K562 (cell line): ENCODE data around the gene PAX5. TPM values are rescaled to one million over a fixed set of nuclear protein-coding genes. Genes with fewer than 3 reads are reported as not detected.

Experiments used
- ATAC-seq: fragments of 200-7000 bp; cut with Tn5 transposase; 3 replicates; pipeline ENCODE4 v1.9.1; 2020; ENCODE audit warnings: moderate library complexity
- BruUV-seq: library from RNA; stranded (reverse); fragments of 400-500 nt; replicated peaks from 2 replicates; lab custom pipeline; 2021; lab: Mats Ljungman, UMichigan
- CTCF ChIA-PET: fragments of 300-600 bp; formaldehyde crosslinking; extraction: SDS; loops from one replicate; lab custom pipeline; 2021; ENCODE audit warnings: low intra/inter-chr PET ratio; lab: Yijun Ruan, JAX
- POLR2A ChIA-PET: fragments of 300-600, 350-650 bp; sonication (Branson Sonifier 250); formaldehyde crosslinking; extraction: SDS; loops from one replicate; lab custom pipeline; 2021; ENCODE audit warnings: antibody characterized with exemption, inconsistent platforms; lab: Yijun Ruan, JAX
- DNase-seq, 4 experiments: peaks; one replicate each; pipeline versions ENCODE4 v3.0.0 to v3.0.0-alpha.2; 2011 to 2018; ENCODE audit warnings: low spot score in 3 of 4, mixed read lengths in 3 of 4; ENCODE audit errors: extremely low read depth in 1 of 4
- FAIRE-seq: peaks from 2 replicates; lab custom pipeline; 2011; peaks lifted over from hg19 to GRCh38; lab: Jason Lieb, UNC
- H2AFZ ChIP-seq: 2 replicates; pipeline ENCODE4 v1.6.0; 2011; ENCODE audit warnings: low read depth, low read length, control low read depth, inconsistent platforms
- H3K27ac ChIP-seq: fragments of 200-600 bp; 3 replicates; pipeline ENCODE4 v1.8.0; 2011; ENCODE audit warnings: low read depth, mild to moderate bottlenecking, control low read depth, inconsistent platforms, low read length, moderate library complexity, mixed read lengths; ENCODE audit errors: extremely low read depth
- H3K27me3 ChIP-seq, 2 experiments: fragments of 300-600 bp in 1 of 2; 2 replicates in 1 of 2; 3 replicates in 1 of 2; pipeline versions ENCODE4 v1.6.0 to v1.8.0; 2011; ENCODE audit warnings: inconsistent platforms in 2 of 2, low read length in 2 of 2, mild to moderate bottlenecking in 1 of 2, mixed read lengths in 1 of 2, moderate library complexity in 1 of 2; ENCODE audit not compliant: control insufficient read depth in 2 of 2, insufficient read depth in 2 of 2
- H3K36me3 ChIP-seq: fragments of 300-600 bp; 3 replicates; pipeline ENCODE4 v1.8.0; 2011; ENCODE audit warnings: mild to moderate bottlenecking, low read length, inconsistent platforms; ENCODE audit not compliant: control insufficient read depth, insufficient read depth
- H3K4me1 ChIP-seq, 2 experiments: fragments of 200-600 bp in 1 of 2; replicated peaks in 1 of 2; 2 replicates in 1 of 2; 3 replicates in 1 of 2; pipeline versions ENCODE4 v1.5.1 to v1.8.0; 2011; ENCODE audit warnings: inconsistent platforms in 2 of 2, low read length in 2 of 2, mild to moderate bottlenecking in 1 of 2, mixed read lengths in 1 of 2, moderate library complexity in 1 of 2; ENCODE audit not compliant: control insufficient read depth in 2 of 2, insufficient read depth in 2 of 2
- H3K4me2 ChIP-seq: 2 replicates; pipeline ENCODE4 v1.6.1; 2011; ENCODE audit warnings: low read length, control low read depth, inconsistent platforms, mixed read lengths; ENCODE audit not compliant: insufficient read depth
- H3K4me3 ChIP-seq: fragments of 200-600 bp; sonication (generic), shearing (Covaris generic); 2 replicates; pipeline ENCODE4 v1.5.1; 2016; ENCODE audit warnings: control low read depth, inconsistent platforms
- H3K79me2 ChIP-seq: fragments of 200-600 bp; 3 replicates; pipeline ENCODE4 v1.8.0; 2011; ENCODE audit warnings: low read length, inconsistent platforms; ENCODE audit not compliant: control insufficient read depth, insufficient read depth
- H3K9ac ChIP-seq, 2 experiments: 2 replicates each; pipeline versions ENCODE4 v1.6.0 to v1.6.1; 2011; ENCODE audit warnings: low read depth in 2 of 2, low read length in 2 of 2, control low read depth in 1 of 2, inconsistent platforms in 1 of 2, mild to moderate bottlenecking in 1 of 2, mixed read lengths in 1 of 2; ENCODE audit not compliant: insufficient read depth in 1 of 2
- H3K9me1 ChIP-seq: one replicate; pipeline ENCODE4 v1.6.0; 2011; ENCODE audit warnings: inconsistent platforms, mild to moderate bottlenecking, low read length, moderate library complexity; ENCODE audit not compliant: control insufficient read depth, insufficient read depth
- H3K9me3 ChIP-seq: replicated peaks from 2 replicates; pipeline ENCODE4 v1.5.1; 2011; ENCODE audit warnings: low read depth, low read length, inconsistent platforms; ENCODE audit not compliant: control insufficient read depth, insufficient read depth
- H4K20me1 ChIP-seq: replicated peaks from 2 replicates; pipeline ENCODE4 v1.6.1; 2011; ENCODE audit warnings: low read length, inconsistent platforms, mixed read lengths; ENCODE audit not compliant: control insufficient read depth, insufficient read depth
- BCL6 ChIP-seq: fragments of 250-450 bp; sonication (Bioruptor Pico); IDR thresholded peaks from 2 replicates; pipeline ENCODE4 v1.4.0; 2020
- BCOR ChIP-seq: fragments of 450-650 bp; IDR thresholded peaks from 2 replicates; pipeline ENCODE4 v1.6.1; 2016
- ELF1 ChIP-seq: fragments of 200-800 bp; sonication (Bioruptor generic); IDR thresholded peaks from 2 replicates; pipeline ENCODE4 v1.6.1; 2016; ENCODE audit warnings: missing genetic modification characterization, missing compliant biosample characterization
- EZH2 ChIP-seq: IDR thresholded peaks from 2 replicates; pipeline ENCODE4 v1.6.1; 2012; ENCODE audit warnings: low read depth, mild to moderate bottlenecking, inconsistent platforms, low read length, borderline replicate concordance
- GTF2E2 ChIP-seq: fragments of 200-800 bp; sonication (Bioruptor generic); IDR thresholded peaks from 2 replicates; pipeline ENCODE4 v1.6.1; 2016; ENCODE audit warnings: missing genetic modification characterization, missing compliant biosample characterization
- HMBOX1 ChIP-seq: sonication (generic); IDR thresholded peaks from 2 replicates; pipeline ENCODE4 v1.6.1; 2016
- MCM7 ChIP-seq, 2 experiments: fragments of 450-650 bp; IDR thresholded peaks; 2 replicates each; pipeline ENCODE4 v1.6.1; 2016 to 2018
- NFIX ChIP-seq: fragments of 250-450 bp; sonication (Bioruptor Pico); IDR thresholded peaks from 2 replicates; pipeline ENCODE4 v1.4.0; 2020; ENCODE audit warnings: low read depth, mild to moderate bottlenecking, moderate library complexity
- POLR2AphosphoS5 ChIP-seq: IDR thresholded peaks from 2 replicates; pipeline ENCODE4 v1.6.1; 2011; ENCODE audit warnings: mild to moderate bottlenecking, low read depth, low read length, moderate library complexity; ENCODE audit not compliant: control insufficient read depth, insufficient read depth
- PRMT5 ChIP-seq: sonication (generic); formaldehyde crosslinking; IDR thresholded peaks from 2 replicates; pipeline ENCODE4 v1.5.0; 2020; ENCODE audit warnings: missing genetic modification reagents
- RBFOX2 ChIP-seq: fragments of 200-400 bp; formaldehyde crosslinking; IDR thresholded peaks from 2 replicates; pipeline ENCODE4 v1.6.1; 2017; ENCODE audit warnings: low read depth, mild to moderate bottlenecking, low read length, moderate library complexity
- ZKSCAN3 ChIP-seq: fragments of 250-450 bp; sonication (Bioruptor Pico); IDR thresholded peaks from 2 replicates; pipeline ENCODE4 v1.4.0; 2020
- ZNF133 ChIP-seq: fragments of 250-450 bp; sonication (Bioruptor Pico); IDR thresholded peaks from 2 replicates; pipeline ENCODE4 v1.4.0; 2020; ENCODE audit warnings: mild to moderate bottlenecking
- ZNF140 ChIP-seq: fragments of 250-450 bp; sonication (Bioruptor Pico); IDR thresholded peaks from 2 replicates; pipeline ENCODE4 v1.8.0; 2021; ENCODE audit warnings: moderate library complexity, mild to moderate bottlenecking, inconsistent platforms
- ZNF584 ChIP-seq: fragments of 200-800 bp; sonication (Bioruptor generic); IDR thresholded peaks from 2 replicates; pipeline ENCODE4 v1.6.1; 2016; ENCODE audit warnings: low read depth, mild to moderate bottlenecking, missing genetic modification characterization, missing compliant biosample characterization
- ZNF830 ChIP-seq: fragments of 250-450 bp; sonication (Bioruptor Pico); IDR thresholded peaks from 2 replicates; pipeline ENCODE4 v1.5.0; 2021; ENCODE audit warnings: mild to moderate bottlenecking
- ZSCAN32 ChIP-seq: fragments of 450-650 bp; formaldehyde crosslinking; IDR thresholded peaks from 2 replicates; pipeline ENCODE4 v1.4.0; 2020; ENCODE audit warnings: mild to moderate bottlenecking, moderate library complexity
- WGBS: fragments of 100-300 bp; shearing (Covaris generic); methylation state at CpG from one replicate; pipeline ENCODE4 v1.1.6; 2016; ENCODE audit warnings: low coverage, mixed read lengths; ENCODE audit not compliant: insufficient coverage; ENCODE audit errors: missing lambda C conversion rate; 5-methylcytosine and 5-hydroxymethylcytosine counted together
- in situ Hi-C: fragments of 300-500 bp; cut with MboI; formaldehyde crosslinking; loops from 4 replicates; pipeline ENCODE4 v1.15.0; 2018; ENCODE audit warnings: inconsistent platforms, mixed read lengths
- intact Hi-C: fragments of 100-400 bp; cut with micrococcal nuclease; formaldehyde crosslinking; loops from 2 replicates; pipeline ENCODE4 v1.14.2; 2022
- polyA plus RNA-seq, 8 experiments: library from polyadenylated mRNA; depleted of rRNA in 4 of 8; stranded (reverse) in 5 of 8; unstranded in 3 of 8; fragments of >200 nt; fragmentation: Nextera tagmentation in 2 of 8; fragmentation: Illumina TruSeq in 1 of 8; extraction: Ambion mirVana in 2 of 8; extraction: Trizol in 1 of 8; gene quantifications; 2 replicates each; pipeline versions ENCODE4 v1.2.1 to v1.2.3, GENCODE V29; 2011 to 2014; ENCODE audit warnings: inconsistent platforms in 1 of 8, missing spikeins in 1 of 8
- total RNA-seq, 7 experiments: library from RNA; depleted of rRNA in 6 of 7; stranded (reverse); fragments of >200 nt in 6 of 7; fragmentation: Illumina TruSeq in 2 of 7; extraction: Trizol in 2 of 7; gene quantifications; 2 replicates each; pipeline versions ENCODE4 v1.2.1 to v1.2.3, GENCODE V29; 2011 to 2021; ENCODE audit warnings: low replicate concordance in 1 of 7
- TF ChIP-seq, protein P1 (sequence below), 2 experiments: fragments of 200-800 bp in 1 of 2; sonication (Bioruptor generic) in 1 of 2; sonication (generic) in 1 of 2; formaldehyde crosslinking in 1 of 2; IDR thresholded peaks in 1 of 2; conservative IDR thresholded peaks in 1 of 2; 2 replicates each; pipeline versions ENCODE4 v1.5.0 to v1.6.1; 2016 to 2020; ENCODE audit warnings: missing compliant biosample characterization in 1 of 2, missing genetic modification characterization in 1 of 2, missing genetic modification reagents in 1 of 2
- TF ChIP-seq, protein P2 (sequence below): sonication (generic); formaldehyde crosslinking; IDR thresholded peaks from 2 replicates; pipeline ENCODE4 v1.4.0; 2020; ENCODE audit warnings: mild to moderate bottlenecking, missing genetic modification reagents

PAX5 gene
- total and polyA plus RNA-seq, 9 of the 15 experiments (the other 6 are each of a cell fraction or from before 2014, with no cell fraction given): 0.03 to 0.09 TPM; not detected in 7

- in situ Hi-C loops: no loop called here
- intact Hi-C loops: no loop called here
- Histone ChIP-seq H3K27me3 (peaks cover 0 to 31% of the 10 kb centered on the region in 2 experiments; a peak in 2 of 5 replicates), H3K27ac (no peak overlapping the region), H3K9me1 (no peaks in the 10 kb centered on the region), H3K79me2 (no peaks in the 10 kb centered on the region), H3K4me1 (no peaks in the 10 kb centered on the region), H3K4me3 (no peak overlapping the region), H4K20me1 (no peaks in the 10 kb centered on the region), H3K4me2 (no peak overlapping the region), H3K9ac (no peak overlapping the region), H2AFZ (no peak overlapping the region), H3K36me3 (no peaks in the 10 kb centered on the region), H3K9me3 (no peaks in the 10 kb centered on the region)
- TF ChIP-seq MCM7 (IDR thresholded peaks at IDR 0.05) (no peak), POLR2AphosphoS5 (no peak), GTF2E2 (tag) (no peak), EZH2 (no peak), BCL6 (no peak), BCOR (no peak), ZNF133 (CRISPR knock-in tag) (no peak), HMBOX1 (no peak), ZKSCAN3 (no peak), ZNF584 (no peak), ELF1 (tag) (no peak), ZNF830 (CRISPR knock-in tag) (no peak), NFIX (CRISPR knock-in tag) (no peak), ZNF140 (no peak), ZSCAN32 (CRISPR knock-in tag) (no peak), RBFOX2 (no peak), PRMT5 (CRISPR knock-in tag) (no peak)
- TF ChIP-seq, protein P1, sequence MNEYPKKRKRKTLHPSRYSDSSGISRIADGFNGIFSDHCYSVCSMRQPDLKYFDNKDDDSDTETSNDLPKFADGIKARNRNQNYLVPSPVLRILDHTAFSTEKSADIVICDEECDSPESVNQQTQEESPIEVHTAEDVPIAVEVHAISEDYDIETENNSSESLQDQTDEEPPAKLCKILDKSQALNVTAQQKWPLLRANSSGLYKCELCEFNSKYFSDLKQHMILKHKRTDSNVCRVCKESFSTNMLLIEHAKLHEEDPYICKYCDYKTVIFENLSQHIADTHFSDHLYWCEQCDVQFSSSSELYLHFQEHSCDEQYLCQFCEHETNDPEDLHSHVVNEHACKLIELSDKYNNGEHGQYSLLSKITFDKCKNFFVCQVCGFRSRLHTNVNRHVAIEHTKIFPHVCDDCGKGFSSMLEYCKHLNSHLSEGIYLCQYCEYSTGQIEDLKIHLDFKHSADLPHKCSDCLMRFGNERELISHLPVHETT (CRISPR knock-in tag; conservative IDR thresholded peaks at IDR 0.05 in 1 of 2, IDR thresholded peaks at IDR 0.05 in 1 of 2): no peak
- TF ChIP-seq, protein P2, sequence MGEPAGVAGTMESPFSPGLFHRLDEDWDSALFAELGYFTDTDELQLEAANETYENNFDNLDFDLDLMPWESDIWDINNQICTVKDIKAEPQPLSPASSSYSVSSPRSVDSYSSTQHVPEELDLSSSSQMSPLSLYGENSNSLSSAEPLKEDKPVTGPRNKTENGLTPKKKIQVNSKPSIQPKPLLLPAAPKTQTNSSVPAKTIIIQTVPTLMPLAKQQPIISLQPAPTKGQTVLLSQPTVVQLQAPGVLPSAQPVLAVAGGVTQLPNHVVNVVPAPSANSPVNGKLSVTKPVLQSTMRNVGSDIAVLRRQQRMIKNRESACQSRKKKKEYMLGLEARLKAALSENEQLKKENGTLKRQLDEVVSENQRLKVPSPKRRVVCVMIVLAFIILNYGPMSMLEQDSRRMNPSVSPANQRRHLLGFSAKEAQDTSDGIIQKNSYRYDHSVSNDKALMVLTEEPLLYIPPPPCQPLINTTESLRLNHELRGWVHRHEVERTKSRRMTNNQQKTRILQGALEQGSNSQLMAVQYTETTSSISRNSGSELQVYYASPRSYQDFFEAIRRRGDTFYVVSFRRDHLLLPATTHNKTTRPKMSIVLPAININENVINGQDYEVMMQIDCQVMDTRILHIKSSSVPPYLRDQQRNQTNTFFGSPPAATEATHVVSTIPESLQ (CRISPR knock-in tag): no peak
- FAIRE-seq (no peak), DNase-seq (no peak), ATAC-seq (no peak)
- ChIA-PET POLR2A (interaction anchor here (0.7 kb wide), 1 partner anchor 37 kb away, joined by 3 read pairs; no protein-coding TSS in a partner anchor), CTCF (no interaction called here)
- no TSS peak for BruUV-seq
- WGBS: 0% methylated on average over 15 of the region's 28 CpGs
Measured at GRCh38 chr9:36842560-36843530, 191.2 kb downstream of the PAX5 start.
